SK-N-SH treated with all-trans-retinoic acid at 6 μM for 48 hours (cell line): ENCODE measurements around the gene MYO5B.

Experiments
- CSDC2 ChIP-seq: fragments of 250-450 bp; sonication (Bioruptor Pico); IDR thresholded peaks from 2 replicates; pipeline ENCODE4 v1.5.0; 2020; ENCODE audit warnings: mild to moderate bottlenecking, moderate library complexity
- RARB ChIP-seq: fragments of 250-450 bp; sonication (Bioruptor Pico); IDR thresholded peaks from 2 replicates; pipeline ENCODE4 v1.8.0; 2021; ENCODE audit warnings: mild to moderate bottlenecking, moderate library complexity
- SNAI2 ChIP-seq: fragments of 250-450 bp; sonication (Bioruptor Pico); IDR thresholded peaks from 2 replicates; pipeline ENCODE4 v1.5.0; 2020; ENCODE audit warnings: mild to moderate bottlenecking, moderate library complexity
- TCF4 ChIP-seq: fragments of 250-450 bp; sonication (Bioruptor Pico); IDR thresholded peaks from 2 replicates; pipeline ENCODE4 v1.8.0; 2021; ENCODE audit warnings: mild to moderate bottlenecking, moderate library complexity, borderline replicate concordance
- ZC3H10 ChIP-seq: fragments of 250-450 bp; sonication (Bioruptor Pico); IDR thresholded peaks from 2 replicates; pipeline ENCODE4 v1.5.1; 2021; ENCODE audit warnings: mild to moderate bottlenecking, moderate library complexity
- ZFP3 ChIP-seq: fragments of 250-450 bp; sonication (Bioruptor Pico); IDR thresholded peaks from 2 replicates; pipeline ENCODE4 v1.5.0; 2020; ENCODE audit warnings: mild to moderate bottlenecking, moderate library complexity
- ZFP30 ChIP-seq: fragments of 450-650 bp; formaldehyde crosslinking; IDR thresholded peaks from 2 replicates; pipeline ENCODE4 v1.5.0; 2022; ENCODE audit warnings: mild to moderate bottlenecking, moderate library complexity
- ZNF565 ChIP-seq: fragments of 450-650 bp; formaldehyde crosslinking; conservative IDR thresholded peaks from 2 replicates; pipeline ENCODE4 v1.5.0; 2020; ENCODE audit warnings: low read depth, mild to moderate bottlenecking, moderate library complexity
- TF ChIP-seq, protein P1 (sequence below): fragments of 250-450 bp; sonication (Bioruptor Pico); IDR thresholded peaks from 2 replicates; pipeline ENCODE4 v1.5.0; 2020; ENCODE audit warnings: mild to moderate bottlenecking, moderate library complexity
- TF ChIP-seq, protein P2 (sequence below): fragments of 250-450 bp; sonication (Bioruptor Pico); IDR thresholded peaks from 2 replicates; pipeline ENCODE4 v1.8.0; 2021; ENCODE audit warnings: low read depth, mild to moderate bottlenecking, moderate library complexity, borderline replicate concordance
- TF ChIP-seq, protein P3 (sequence below): fragments of 250-450 bp; sonication (Bioruptor Pico); IDR thresholded peaks from 2 replicates; pipeline ENCODE4 v1.8.0; 2020; ENCODE audit warnings: mild to moderate bottlenecking, moderate library complexity, borderline replicate concordance

DNA sequence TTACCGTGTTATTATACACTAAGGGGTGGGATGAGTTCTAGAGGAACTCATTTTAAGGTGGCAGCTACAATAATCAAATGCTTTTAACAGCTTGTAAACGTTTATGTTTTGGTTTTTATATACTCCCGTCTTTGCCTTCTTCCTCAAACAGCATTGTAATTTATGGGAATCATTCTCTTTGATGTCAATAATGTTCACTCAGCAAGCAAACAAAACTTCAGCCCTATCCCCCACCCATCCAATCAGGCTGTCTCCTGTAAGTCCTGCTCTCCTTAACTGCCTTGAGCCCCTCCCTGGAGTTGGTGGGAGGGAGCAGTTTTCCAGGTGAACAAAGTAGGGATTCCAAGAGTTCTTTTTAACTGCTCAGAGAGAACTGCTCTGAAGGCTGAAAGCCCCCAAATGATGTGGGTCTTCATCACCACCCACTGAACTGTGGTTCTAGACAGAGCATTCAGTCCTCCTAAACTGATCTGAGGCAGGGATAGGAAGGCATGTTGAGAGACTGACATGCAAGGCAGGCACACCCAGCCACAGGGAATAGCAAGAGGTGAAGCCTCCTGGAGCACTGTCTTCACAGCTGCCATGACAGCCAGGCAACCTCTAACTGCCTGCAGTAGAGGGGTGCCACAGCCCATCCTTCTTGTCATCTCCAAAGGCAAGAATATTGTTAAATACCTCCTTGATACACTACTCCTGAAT is 17.5 kb downstream of the MYO5B start:
- TF ChIP-seq, protein P1, sequence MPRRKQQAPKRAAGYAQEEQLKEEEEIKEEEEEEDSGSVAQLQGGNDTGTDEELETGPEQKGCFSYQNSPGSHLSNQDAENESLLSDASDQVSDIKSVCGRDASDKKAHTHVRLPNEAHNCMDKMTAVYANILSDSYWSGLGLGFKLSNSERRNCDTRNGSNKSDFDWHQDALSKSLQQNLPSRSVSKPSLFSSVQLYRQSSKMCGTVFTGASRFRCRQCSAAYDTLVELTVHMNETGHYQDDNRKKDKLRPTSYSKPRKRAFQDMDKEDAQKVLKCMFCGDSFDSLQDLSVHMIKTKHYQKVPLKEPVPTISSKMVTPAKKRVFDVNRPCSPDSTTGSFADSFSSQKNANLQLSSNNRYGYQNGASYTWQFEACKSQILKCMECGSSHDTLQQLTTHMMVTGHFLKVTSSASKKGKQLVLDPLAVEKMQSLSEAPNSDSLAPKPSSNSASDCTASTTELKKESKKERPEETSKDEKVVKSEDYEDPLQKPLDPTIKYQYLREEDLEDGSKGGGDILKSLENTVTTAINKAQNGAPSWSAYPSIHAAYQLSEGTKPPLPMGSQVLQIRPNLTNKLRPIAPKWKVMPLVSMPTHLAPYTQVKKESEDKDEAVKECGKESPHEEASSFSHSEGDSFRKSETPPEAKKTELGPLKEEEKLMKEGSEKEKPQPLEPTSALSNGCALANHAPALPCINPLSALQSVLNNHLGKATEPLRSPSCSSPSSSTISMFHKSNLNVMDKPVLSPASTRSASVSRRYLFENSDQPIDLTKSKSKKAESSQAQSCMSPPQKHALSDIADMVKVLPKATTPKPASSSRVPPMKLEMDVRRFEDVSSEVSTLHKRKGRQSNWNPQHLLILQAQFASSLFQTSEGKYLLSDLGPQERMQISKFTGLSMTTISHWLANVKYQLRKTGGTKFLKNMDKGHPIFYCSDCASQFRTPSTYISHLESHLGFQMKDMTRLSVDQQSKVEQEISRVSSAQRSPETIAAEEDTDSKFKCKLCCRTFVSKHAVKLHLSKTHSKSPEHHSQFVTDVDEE (CRISPR knock-in tag) = no peak
- TF ChIP-seq ZC3H10 (no peak), ZNF565 (CRISPR knock-in tag) (no peak), SNAI2 (no peak), TCF4 (CRISPR knock-in tag) (no peak), RARB (no peak), CSDC2 (no peak), ZFP3 (no peak), ZFP30 (CRISPR knock-in tag) (no peak)
- TF ChIP-seq, protein P2, sequence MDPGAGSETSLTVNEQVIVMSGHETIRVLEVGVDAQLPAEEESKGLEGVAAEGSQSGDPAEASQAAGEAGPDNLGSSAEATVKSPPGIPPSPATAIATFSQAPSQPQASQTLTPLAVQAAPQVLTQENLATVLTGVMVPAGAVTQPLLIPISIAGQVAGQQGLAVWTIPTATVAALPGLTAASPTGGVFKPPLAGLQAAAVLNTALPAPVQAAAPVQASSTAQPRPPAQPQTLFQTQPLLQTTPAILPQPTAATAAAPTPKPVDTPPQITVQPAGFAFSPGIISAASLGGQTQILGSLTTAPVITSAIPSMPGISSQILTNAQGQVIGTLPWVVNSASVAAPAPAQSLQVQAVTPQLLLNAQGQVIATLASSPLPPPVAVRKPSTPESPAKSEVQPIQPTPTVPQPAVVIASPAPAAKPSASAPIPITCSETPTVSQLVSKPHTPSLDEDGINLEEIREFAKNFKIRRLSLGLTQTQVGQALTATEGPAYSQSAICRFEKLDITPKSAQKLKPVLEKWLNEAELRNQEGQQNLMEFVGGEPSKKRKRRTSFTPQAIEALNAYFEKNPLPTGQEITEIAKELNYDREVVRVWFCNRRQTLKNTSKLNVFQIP = no peak
- TF ChIP-seq, protein P3, sequence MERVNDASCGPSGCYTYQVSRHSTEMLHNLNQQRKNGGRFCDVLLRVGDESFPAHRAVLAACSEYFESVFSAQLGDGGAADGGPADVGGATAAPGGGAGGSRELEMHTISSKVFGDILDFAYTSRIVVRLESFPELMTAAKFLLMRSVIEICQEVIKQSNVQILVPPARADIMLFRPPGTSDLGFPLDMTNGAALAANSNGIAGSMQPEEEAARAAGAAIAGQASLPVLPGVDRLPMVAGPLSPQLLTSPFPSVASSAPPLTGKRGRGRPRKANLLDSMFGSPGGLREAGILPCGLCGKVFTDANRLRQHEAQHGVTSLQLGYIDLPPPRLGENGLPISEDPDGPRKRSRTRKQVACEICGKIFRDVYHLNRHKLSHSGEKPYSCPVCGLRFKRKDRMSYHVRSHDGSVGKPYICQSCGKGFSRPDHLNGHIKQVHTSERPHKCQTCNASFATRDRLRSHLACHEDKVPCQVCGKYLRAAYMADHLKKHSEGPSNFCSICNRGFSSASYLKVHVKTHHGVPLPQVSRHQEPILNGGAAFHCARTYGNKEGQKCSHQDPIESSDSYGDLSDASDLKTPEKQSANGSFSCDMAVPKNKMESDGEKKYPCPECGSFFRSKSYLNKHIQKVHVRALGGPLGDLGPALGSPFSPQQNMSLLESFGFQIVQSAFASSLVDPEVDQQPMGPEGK (CRISPR knock-in tag) = no peak
